K562 (cell line): ENCODE measurements around the gene FGF1. TPM values are rescaled to one million over a fixed set of nuclear protein-coding genes. Genes with fewer than 3 reads are reported as not detected.

Experiments used
- ARID2 ChIP-seq: fragments of 450-650 bp; IDR thresholded peaks from 2 replicates; pipeline ENCODE4 v1.6.1; 2017; ENCODE audit warnings: antibody characterized with exemption, mild to moderate bottlenecking
- CC2D1A ChIP-seq: fragments of 450-650 bp; IDR thresholded peaks from 2 replicates; pipeline ENCODE4 v1.6.1; 2017; ENCODE audit warnings: mild to moderate bottlenecking
- DNMT1 ChIP-seq: fragments of 450-650 bp; IDR thresholded peaks from 2 replicates; pipeline ENCODE4 v1.6.1; 2016; ENCODE audit warnings: antibody characterized with exemption, mild to moderate bottlenecking
- E2F1 ChIP-seq: sonication (generic); formaldehyde crosslinking; IDR thresholded peaks from 2 replicates; pipeline ENCODE4 v1.8.1; 2023; ENCODE audit warnings: mild to moderate bottlenecking, missing genetic modification reagents, moderate library complexity
- ERF ChIP-seq: fragments of 450-650 bp; formaldehyde crosslinking; IDR thresholded peaks from 2 replicates; pipeline ENCODE4 v1.4.0; 2020; ENCODE audit warnings: mild to moderate bottlenecking, mixed read lengths
- ETV6 ChIP-seq, 3 experiments: fragments of 150-350 bp in 1 of 3; sonication (generic) in 1 of 3; formaldehyde crosslinking in 1 of 3; IDR thresholded peaks; 2 replicates each; pipeline versions ENCODE4 v1.6.1 to v1.8.0; 2014 to 2022; ENCODE audit warnings: borderline replicate concordance in 2 of 3, low read depth in 2 of 3, antibody characterized with exemption in 1 of 3, low read length in 1 of 3, mild to moderate bottlenecking in 1 of 3, missing genetic modification reagents in 1 of 3
- EWSR1 ChIP-seq: fragments of 450-650 bp; IDR thresholded peaks from 2 replicates; pipeline ENCODE4 v1.6.1; 2018; ENCODE audit warnings: borderline replicate concordance, mild to moderate bottlenecking, low read depth, moderate library complexity; ENCODE audit not compliant: partially characterized antibody
- HDAC2 ChIP-seq: fragments of 450-650 bp; IDR thresholded peaks from 2 replicates; pipeline ENCODE4 v1.6.1; 2016; ENCODE audit warnings: mild to moderate bottlenecking
- MBD2 ChIP-seq: sonication (generic); IDR thresholded peaks from 2 replicates; pipeline ENCODE4 v1.6.1; 2016; ENCODE audit warnings: low read depth, borderline replicate concordance
- MEF2A ChIP-seq: IDR thresholded peaks from 2 replicates; pipeline ENCODE4 v1.6.1; 2011; ENCODE audit warnings: low read depth, mild to moderate bottlenecking, low read length, moderate library complexity; ENCODE audit not compliant: control insufficient read depth
- NELFE ChIP-seq: IDR thresholded peaks from 2 replicates; pipeline ENCODE4 v1.6.1; 2011; ENCODE audit warnings: mild to moderate bottlenecking; ENCODE audit not compliant: insufficient read depth, insufficient read length
- RB1 ChIP-seq: fragments of 450-650 bp; IDR thresholded peaks from 2 replicates; pipeline ENCODE4 v1.6.1; 2017; ENCODE audit warnings: low read depth, mild to moderate bottlenecking
- RBM22 ChIP-seq: fragments of 200-400 bp; formaldehyde crosslinking; IDR thresholded peaks from 2 replicates; pipeline ENCODE4 v1.6.1; 2018; ENCODE audit warnings: low read length, low read depth; ENCODE audit not compliant: poor library complexity, severe bottlenecking
- SAP30 ChIP-seq: fragments of 200-600 bp; sonication (generic); IDR thresholded peaks from 2 replicates; pipeline ENCODE4 v1.6.1; 2012; ENCODE audit warnings: borderline replicate concordance, low read depth, mild to moderate bottlenecking, moderate library complexity, low read length, control low read depth, inconsistent platforms; ENCODE audit not compliant: insufficient read depth, poor library complexity, severe bottlenecking
- SMC3 ChIP-seq: conservative IDR thresholded peaks from 2 replicates; pipeline ENCODE4 v1.6.1; 2011; ENCODE audit warnings: low read depth, low read length, improper control_type of control experiment; ENCODE audit not compliant: insufficient read depth
- SOX6 ChIP-seq: fragments of 450-650 bp; IDR thresholded peaks from 2 replicates; pipeline ENCODE4 v1.6.1; 2014; ENCODE audit warnings: mild to moderate bottlenecking
- STAG1 ChIP-seq: sonication (generic); formaldehyde crosslinking; IDR thresholded peaks from 2 replicates; pipeline ENCODE4 v1.5.0; 2020; ENCODE audit warnings: missing genetic modification reagents, borderline replicate concordance
- ZFP36 ChIP-seq: fragments of 150-350 bp; IDR thresholded peaks from 2 replicates; pipeline ENCODE4 v1.6.1; 2018; ENCODE audit warnings: low read length, low read depth; ENCODE audit not compliant: partially characterized antibody
- ZNF253 ChIP-seq: fragments of 250-450 bp; sonication (Bioruptor Pico); conservative IDR thresholded peaks from 2 replicates; pipeline ENCODE4 v1.6.1; 2021; ENCODE audit warnings: mild to moderate bottlenecking
- ZNF431 ChIP-seq: sonication (generic); formaldehyde crosslinking; IDR thresholded peaks from 2 replicates; pipeline ENCODE4 v1.8.0; 2022; ENCODE audit warnings: mild to moderate bottlenecking, missing genetic modification reagents
- ZNF699 ChIP-seq: fragments of 250-450 bp; sonication (Bioruptor Pico); IDR thresholded peaks from 2 replicates; pipeline ENCODE4 v1.8.0; 2021; ENCODE audit warnings: mild to moderate bottlenecking, moderate library complexity; ENCODE audit not compliant: insufficient replicate concordance
- ZNF766 ChIP-seq: fragments of 200-800 bp; sonication (Bioruptor generic); conservative IDR thresholded peaks from 2 replicates; pipeline ENCODE4 v1.6.1; 2016; ENCODE audit warnings: missing genetic modification characterization, missing compliant biosample characterization
- polyA plus RNA-seq, 8 experiments: library from polyadenylated mRNA; depleted of rRNA in 4 of 8; stranded (reverse) in 5 of 8; unstranded in 3 of 8; fragments of >200 nt; fragmentation: Nextera tagmentation in 2 of 8; fragmentation: Illumina TruSeq in 1 of 8; extraction: Ambion mirVana in 2 of 8; extraction: Trizol in 1 of 8; gene quantifications; 2 replicates each; pipeline versions ENCODE4 v1.2.1 to v1.2.3, GENCODE V29; 2011 to 2014; ENCODE audit warnings: inconsistent platforms in 1 of 8, missing spikeins in 1 of 8
- total RNA-seq, 7 experiments: library from RNA; depleted of rRNA in 6 of 7; stranded (reverse); fragments of >200 nt in 6 of 7; fragmentation: Illumina TruSeq in 2 of 7; extraction: Trizol in 2 of 7; gene quantifications; 2 replicates each; pipeline versions ENCODE4 v1.2.1 to v1.2.3, GENCODE V29; 2011 to 2021; ENCODE audit warnings: low replicate concordance in 1 of 7
- TF ChIP-seq, protein P1 (sequence below): fragments of 250-450 bp; sonication (Bioruptor Pico); IDR thresholded peaks from 2 replicates; pipeline ENCODE4 v1.8.0; 2022; ENCODE audit warnings: moderate library complexity, mild to moderate bottlenecking, inconsistent platforms
- TF ChIP-seq, protein P2 (sequence below): fragments of 200-800 bp; sonication (Bioruptor generic); IDR thresholded peaks from 2 replicates; pipeline ENCODE4 v1.6.1; 2017; ENCODE audit warnings: missing genetic modification characterization, missing compliant biosample characterization
- TF ChIP-seq, protein P3 (sequence below): fragments of 450-650 bp; formaldehyde crosslinking; IDR thresholded peaks from 2 replicates; pipeline ENCODE4 v1.4.0; 2020; ENCODE audit warnings: mild to moderate bottlenecking, moderate library complexity

The FGF1 gene
- total and polyA plus RNA-seq, 9 of the 15 experiments (the other 6 are each of a cell fraction or from before 2014, with no cell fraction given), result not detected

DNA sequence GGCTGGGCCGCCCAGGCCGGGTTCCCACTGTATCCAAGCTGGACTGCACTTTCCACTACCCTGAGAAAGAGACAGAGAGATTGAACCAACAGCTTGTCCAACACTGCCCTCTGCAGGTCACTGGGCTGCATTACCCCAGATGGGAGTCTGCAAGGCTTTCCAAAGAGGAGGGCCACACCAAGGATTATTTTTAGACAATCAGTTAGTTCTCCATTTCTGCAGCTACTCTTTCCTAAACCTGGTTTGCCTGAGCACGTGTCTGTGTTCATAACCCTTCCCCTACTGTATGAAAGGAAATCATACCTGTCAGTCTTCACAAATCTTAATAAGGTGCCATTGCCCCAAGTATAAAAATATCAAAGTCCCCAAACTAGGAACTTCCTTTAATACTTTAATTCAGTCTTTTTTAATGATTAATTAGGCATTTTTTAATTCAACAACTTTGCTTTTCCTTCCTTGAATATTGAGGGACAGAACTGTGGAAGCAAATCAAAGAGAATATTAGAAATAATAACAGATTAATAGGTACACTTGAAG lies 13.4 kb upstream of the FGF1 start (continued):
- TF ChIP-seq ZNF699 (no peak), HDAC2 (no peak), ARID2 (peak; percentile 55; the same call in 1 of the 2 replicates), MBD2 (no peak), ZNF431 (no peak), ETV6 (IDR thresholded peaks at IDR 0.05; ENCODE audit: borderline replicate concordance in 1 of 2, low read depth in 2 of 2, low read length in 1 of 2) (no peak), ETV6 (CRISPR knock-in tag; IDR thresholded peaks at IDR 0.05; ENCODE audit: borderline replicate concordance) (no peak), SOX6 (no peak), RBM22 (no peak), E2F1 (CRISPR knock-in tag) (no peak), NELFE (no peak), EWSR1 (no peak), SMC3 (peak; percentile 94), ZNF766 (CRISPR knock-in tag) (no peak), ZFP36 (peak; percentile 83), ERF (CRISPR knock-in tag) (no peak), CC2D1A (0 out of 2 replicates have a peak, but pooled peaks have one; percentile 28), DNMT1 (no peak), RB1 (peak; percentile 59; the same call in 1 of the 2 replicates), SAP30 (no peak), ZNF253 (CRISPR knock-in tag) (no peak), MEF2A (peak; percentile 87), STAG1 (CRISPR knock-in tag) (peak; percentile 57; the same call in 1 of the 2 replicates)
- TF ChIP-seq, protein P1, sequence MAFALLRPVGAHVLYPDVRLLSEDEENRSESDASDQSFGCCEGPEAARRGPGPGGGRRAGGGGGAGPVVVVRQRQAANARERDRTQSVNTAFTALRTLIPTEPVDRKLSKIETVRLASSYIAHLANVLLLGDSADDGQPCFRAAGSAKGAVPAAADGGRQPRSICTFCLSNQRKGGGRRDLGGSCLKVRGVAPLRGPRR (CRISPR knock-in tag), result no peak
- TF ChIP-seq, protein P2, sequence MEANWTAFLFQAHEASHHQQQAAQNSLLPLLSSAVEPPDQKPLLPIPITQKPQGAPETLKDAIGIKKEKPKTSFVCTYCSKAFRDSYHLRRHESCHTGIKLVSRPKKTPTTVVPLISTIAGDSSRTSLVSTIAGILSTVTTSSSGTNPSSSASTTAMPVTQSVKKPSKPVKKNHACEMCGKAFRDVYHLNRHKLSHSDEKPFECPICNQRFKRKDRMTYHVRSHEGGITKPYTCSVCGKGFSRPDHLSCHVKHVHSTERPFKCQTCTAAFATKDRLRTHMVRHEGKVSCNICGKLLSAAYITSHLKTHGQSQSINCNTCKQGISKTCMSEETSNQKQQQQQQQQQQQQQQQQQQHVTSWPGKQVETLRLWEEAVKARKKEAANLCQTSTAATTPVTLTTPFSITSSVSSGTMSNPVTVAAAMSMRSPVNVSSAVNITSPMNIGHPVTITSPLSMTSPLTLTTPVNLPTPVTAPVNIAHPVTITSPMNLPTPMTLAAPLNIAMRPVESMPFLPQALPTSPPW (CRISPR knock-in tag), result no peak; the same call in 1 of the 2 replicates
- TF ChIP-seq, protein P3, sequence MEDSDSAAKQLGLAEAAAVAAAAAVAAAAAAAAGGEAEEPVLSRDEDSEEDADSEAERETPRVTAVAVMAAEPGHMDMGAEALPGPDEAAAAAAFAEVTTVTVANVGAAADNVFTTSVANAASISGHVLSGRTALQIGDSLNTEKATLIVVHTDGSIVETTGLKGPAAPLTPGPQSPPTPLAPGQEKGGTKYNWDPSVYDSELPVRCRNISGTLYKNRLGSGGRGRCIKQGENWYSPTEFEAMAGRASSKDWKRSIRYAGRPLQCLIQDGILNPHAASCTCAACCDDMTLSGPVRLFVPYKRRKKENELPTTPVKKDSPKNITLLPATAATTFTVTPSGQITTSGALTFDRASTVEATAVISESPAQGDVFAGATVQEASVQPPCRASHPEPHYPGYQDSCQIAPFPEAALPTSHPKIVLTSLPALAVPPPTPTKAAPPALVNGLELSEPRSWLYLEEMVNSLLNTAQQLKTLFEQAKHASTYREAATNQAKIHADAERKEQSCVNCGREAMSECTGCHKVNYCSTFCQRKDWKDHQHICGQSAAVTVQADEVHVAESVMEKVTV (CRISPR knock-in tag), result peak; percentile 87
